ENCODE results near the gene PIGK. TPM values are rescaled to one million over a fixed set of nuclear protein-coding genes. Genes with fewer than 3 reads are reported as not detected.

PIGK gene
- total RNA-seq, 2 donors from 2014 or later = 15.9 to 30.1 TPM

DNA sequence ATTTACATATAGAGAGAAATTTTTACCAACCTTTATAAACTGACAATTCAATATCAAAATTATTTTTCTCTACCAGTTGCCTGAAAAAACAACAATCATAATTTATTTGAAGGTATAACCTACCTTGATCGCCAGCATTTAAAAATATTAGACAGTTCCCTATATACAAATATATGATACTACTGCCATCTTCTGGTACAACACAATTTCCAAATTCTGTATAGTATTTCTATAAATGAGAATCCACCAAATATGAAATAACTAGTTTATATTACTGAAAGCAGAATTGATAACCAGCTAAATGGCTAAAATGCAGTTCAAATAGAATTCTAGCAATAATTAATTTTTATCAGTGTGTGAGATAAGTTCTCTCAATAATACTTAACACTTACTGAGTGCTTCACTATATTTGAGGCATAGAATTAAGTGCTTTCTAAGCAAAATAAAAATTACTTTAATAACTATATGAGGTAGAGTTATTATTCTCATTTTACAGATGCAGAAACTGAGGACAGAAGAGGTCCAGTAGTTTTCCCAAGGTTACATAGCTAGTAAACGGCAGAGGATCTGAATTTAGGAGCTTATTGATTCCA lies 75.6 kb downstream of the PIGK start:
- no peaks in the 10 kb centered on the region for H3K9me3 ChIP-seq
- H3K27ac ChIP-seq = no peak overlapping the region
- H3K27me3 ChIP-seq = no peaks in the 10 kb centered on the region
- no peak for DNase-seq (ENCODE audit: low spot score)
- no peak overlapping the region for H3K4me3 ChIP-seq
- H3K4me1 ChIP-seq = no peaks in the 10 kb centered on the region
- peak in 1 of 2 donors; percentile 41 for TF ChIP-seq CTCF (IDR thresholded peaks at IDR 0.05)
- H3K36me3 ChIP-seq = no peaks in the 10 kb centered on the region

DNA sequence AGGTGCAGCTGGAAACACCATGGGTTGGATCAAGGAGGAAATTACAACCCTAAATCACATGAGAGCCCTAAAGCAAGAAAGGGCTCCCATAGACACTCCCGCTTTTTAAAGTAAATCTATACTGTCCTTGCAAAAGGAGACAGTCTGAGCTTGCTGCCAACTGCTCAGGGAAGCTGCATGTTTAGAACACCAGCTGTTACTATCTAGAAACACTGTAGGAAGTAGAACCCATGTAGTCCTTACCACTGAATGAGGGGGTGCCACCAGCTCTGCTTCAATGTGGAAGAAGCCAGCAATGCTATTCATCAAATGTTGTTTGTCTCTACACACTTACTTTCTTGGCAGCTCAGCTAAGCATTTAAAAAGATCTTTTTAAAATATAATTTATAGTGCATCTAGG lies 79.8 kb downstream of the PIGK start:
- Histone ChIP-seq H3K27me3 (no peaks in the 10 kb centered on the region), H3K36me3 (no peaks in the 10 kb centered on the region), H3K4me3 (no peak overlapping the region), H3K4me1 (peaks cover 0 to 2% of the 10 kb centered on the region in 2 donors), H3K27ac (no peak overlapping the region), H3K9me3 (no peaks in the 10 kb centered on the region)
- TF ChIP-seq CTCF (IDR thresholded peaks at IDR 0.05) = no peak
- DNase-seq (ENCODE audit: low spot score) = no peak

DNA sequence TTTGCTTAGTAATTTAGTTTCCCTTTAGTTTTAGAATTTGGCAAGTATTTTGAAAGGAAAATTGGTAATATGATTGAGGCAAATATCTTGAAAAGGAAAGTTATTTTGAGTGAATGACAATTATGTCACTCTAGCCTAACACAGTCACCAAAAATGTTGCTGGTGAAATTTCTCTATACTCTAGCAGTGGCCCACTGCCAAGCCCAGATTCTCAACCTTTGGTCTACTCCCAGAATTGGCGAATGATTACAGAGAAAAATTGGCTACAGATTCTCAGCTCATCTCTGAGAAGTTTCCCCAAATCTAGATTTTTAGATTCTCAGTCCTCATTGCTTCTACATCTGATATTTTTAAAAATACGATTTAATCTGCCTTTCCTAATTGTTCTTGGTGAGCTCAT lies 84.9 kb downstream of the PIGK start:
- no peaks in the 10 kb centered on the region for H3K9me3 ChIP-seq
- H3K36me3 ChIP-seq = no peaks in the 10 kb centered on the region
- no peak for DNase-seq (ENCODE audit: low spot score)
- H3K27ac ChIP-seq = no peak overlapping the region
- no peak for TF ChIP-seq CTCF (IDR thresholded peaks at IDR 0.05)
- H3K27me3 ChIP-seq = no peaks in the 10 kb centered on the region
- peaks cover 0 to 7% of the 10 kb centered on the region in 2 donors for H3K4me1 ChIP-seq
- H3K4me3 ChIP-seq = no peak overlapping the region

DNA sequence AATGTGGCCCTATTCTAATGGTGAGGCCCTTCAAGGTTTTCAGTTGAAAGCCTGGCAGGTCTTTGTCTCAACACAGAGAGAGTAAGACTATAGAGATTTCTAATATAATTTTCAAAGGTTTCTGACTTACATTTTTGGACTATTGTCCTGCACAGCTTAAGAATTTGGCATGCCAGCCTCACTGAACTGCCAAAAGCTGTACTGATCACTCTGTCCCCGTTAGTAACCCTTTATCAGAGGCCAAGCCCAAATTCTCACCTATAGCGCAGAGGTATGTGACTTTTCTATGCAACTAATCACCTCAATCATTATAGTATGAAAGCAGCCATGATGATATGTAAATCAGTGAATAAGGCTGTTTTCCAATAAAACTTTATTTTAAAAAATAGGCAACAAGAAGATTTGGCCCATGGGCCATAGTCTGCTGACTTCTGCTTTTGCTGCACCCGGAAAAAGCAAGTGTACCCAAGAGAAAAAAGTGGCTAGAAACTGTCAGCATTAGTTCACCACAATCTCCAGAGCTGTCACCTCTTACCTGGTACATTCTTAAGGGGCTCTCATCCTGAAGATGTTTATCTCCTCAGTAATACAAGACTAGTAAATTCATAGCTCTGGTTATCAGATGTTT lies 85.4 kb downstream of the PIGK start:
- H3K4me1 ChIP-seq = peaks cover 0 to 7% of the 10 kb centered on the region in 2 donors
- no peak overlapping the region for H3K4me3 ChIP-seq
- DNase-seq (ENCODE audit: low spot score) = no peak
- no peaks in the 10 kb centered on the region for H3K9me3 ChIP-seq
- no peaks in the 10 kb centered on the region for H3K27me3 ChIP-seq
- H3K36me3 ChIP-seq = no peaks in the 10 kb centered on the region
- H3K27ac ChIP-seq = no peak overlapping the region
- TF ChIP-seq CTCF (IDR thresholded peaks at IDR 0.05) = no peak

- no peaks in the 10 kb centered on the region for H3K36me3 ChIP-seq
- no peaks in the 10 kb centered on the region for H3K27me3 ChIP-seq
- H3K27ac ChIP-seq = no peak overlapping the region
- H3K9me3 ChIP-seq = no peaks in the 10 kb centered on the region
- DNase-seq (ENCODE audit: low spot score) = no peak
- peak; percentile 18 to 60 for TF ChIP-seq CTCF (IDR thresholded peaks at IDR 0.05)
- no peak overlapping the region for H3K4me3 ChIP-seq
- H3K4me1 ChIP-seq = no peaks in the 10 kb centered on the region
These were observed 92.9 kb downstream of the PIGK start for GRCh38 chr1:77126307-77126706.

DNA sequence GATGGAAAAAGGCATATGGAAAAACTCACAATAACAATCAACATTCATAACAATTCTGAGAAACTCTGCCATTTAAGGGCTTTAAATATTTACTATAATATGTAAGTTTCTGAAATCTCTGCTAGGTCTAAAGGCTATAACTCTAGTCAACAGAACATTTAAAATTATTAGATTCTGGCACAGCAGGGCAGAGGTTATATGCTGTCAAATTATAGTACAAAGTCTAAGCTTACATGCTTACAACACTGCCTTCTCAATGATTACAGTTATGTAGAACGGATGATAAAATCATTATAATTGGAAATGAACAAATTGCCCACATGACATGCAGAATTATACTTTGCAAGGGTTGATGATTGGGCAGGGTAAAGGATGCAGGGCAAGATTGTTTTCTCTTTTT lies 97.7 kb downstream of the PIGK start:
- Histone ChIP-seq H3K27me3 (no peaks in the 10 kb centered on the region), H3K27ac (no peak overlapping the region), H3K9me3 (no peaks in the 10 kb centered on the region), H3K4me3 (no peak overlapping the region), H3K36me3 (no peaks in the 10 kb centered on the region), H3K4me1 (no peaks in the 10 kb centered on the region)
- no peak for DNase-seq (ENCODE audit: low spot score)
- no peak for TF ChIP-seq CTCF (IDR thresholded peaks at IDR 0.05)
